Naive B cell (primary cell): ENCODE data around the gene TMEM184B. TPM values are rescaled to one million over a fixed set of nuclear protein-coding genes. Genes with fewer than 3 reads are reported as not detected.
A peak's percentile ranks its signal among the peaks of the same experiment; 100 is the strongest.
"Not testable (repeated sequence)": the region's sequence is repeated elsewhere in the genome, so short reads cannot be mapped to it uniquely, and the experiment has no call there.

Experiments used
- ATAC-seq, 2 donors: fragments of 150-1000 bp; cut with Tn5 transposase; 2 replicates each; pipeline ENCODE4 v1.10.0; 2021; ENCODE audit warnings: low read depth in 2 of 2, mild to moderate bottlenecking in 2 of 2, moderate library complexity in 2 of 2
- DNase-seq: peaks from one replicate; pipeline ENCODE4 v3.0.0; 2022
- H3K27ac Mint-ChIP-seq, 6 donors: one replicate each; pipeline ENCODE4 v1.8.0; 2020 to 2022; ENCODE audit warnings: mild to moderate bottlenecking in 6 of 6, mixed read lengths in 6 of 6, moderate library complexity in 5 of 6, inconsistent platforms in 2 of 6
- H3K27me3 Mint-ChIP-seq, 3 donors: one replicate each; pipeline ENCODE4 v1.8.0; 2021 to 2022; ENCODE audit warnings: mixed read lengths in 3 of 3, mild to moderate bottlenecking in 1 of 3
- H3K36me3 Mint-ChIP-seq, 2 donors: one replicate each; pipeline ENCODE4 v1.8.0; 2020 to 2022; ENCODE audit warnings: mixed read lengths in 2 of 2, inconsistent platforms in 1 of 2, mild to moderate bottlenecking in 1 of 2
- H3K4me1 Mint-ChIP-seq, 3 donors: one replicate each; pipeline ENCODE4 v1.8.0; 2020 to 2022; ENCODE audit warnings: mixed read lengths in 3 of 3, inconsistent platforms in 1 of 3, mild to moderate bottlenecking in 1 of 3, moderate library complexity in 1 of 3
- H3K4me3 Mint-ChIP-seq, 8 donors: one replicate each; pipeline ENCODE4 v1.8.0; 2020 to 2022; ENCODE audit warnings: mild to moderate bottlenecking in 8 of 8, mixed read lengths in 8 of 8, moderate library complexity in 8 of 8, inconsistent platforms in 2 of 8
- H3K9me3 Mint-ChIP-seq, 7 donors: one replicate each; pipeline ENCODE4 v1.8.0; 2020 to 2022; ENCODE audit warnings: mixed read lengths in 7 of 7, mild to moderate bottlenecking in 5 of 7, inconsistent platforms in 2 of 7, moderate library complexity in 1 of 7
- polyA plus RNA-seq, 6 donors: library from polyadenylated mRNA; unstranded; fragments of 300-500 nt; fragmentation: Illumina TruSeq; gene quantifications; one replicate each; pipeline ENCODE4 v1.2.3, GENCODE V29; 2021; ENCODE audit warnings: low read depth in 6 of 6

TMEM184B gene
- polyA plus RNA-seq, 6 donors from 2014 or later: 1.8 to 5.9 (median 4.1) TPM; not detected in 1

GRCh38 chr22:38190581-38190980 is 82.2 kb downstream of the TMEM184B start:
- ATAC-seq (no peak), DNase-seq (no peak)
- H3K36me3 Mint-ChIP-seq: no peaks in the 10 kb centered on the region

DNA sequence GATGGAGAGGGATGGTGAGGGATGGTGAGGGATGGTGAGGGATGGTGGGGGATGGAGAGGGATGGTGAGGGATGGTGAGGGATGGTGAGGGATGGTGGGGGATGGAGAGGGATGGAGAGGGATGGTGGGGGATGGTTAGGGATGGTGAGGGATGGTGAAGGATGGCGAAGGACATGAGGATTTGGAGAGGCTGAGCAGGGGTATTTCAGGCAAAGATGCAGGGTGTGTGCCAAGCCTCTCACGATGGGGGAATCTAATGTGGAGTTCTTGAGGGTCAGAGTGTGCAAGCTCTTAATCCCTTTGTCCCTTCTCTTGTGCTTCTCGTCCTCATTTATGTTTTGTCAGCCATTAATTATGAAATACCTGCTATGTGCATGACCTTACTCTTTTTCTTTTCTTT is 83.7 kb downstream of the TMEM184B start:
- H3K27ac Mint-ChIP-seq: peak overlapping the region in 1 of 6 donors; percentile 33
- ATAC-seq: no peak
- H3K9me3 Mint-ChIP-seq: no peaks in the 10 kb centered on the region
- no peak for DNase-seq
- H3K36me3 Mint-ChIP-seq: no peaks in the 10 kb centered on the region
- peaks cover 0 to 3% (median 0%) of the 10 kb centered on the region in 3 donors for H3K4me1 Mint-ChIP-seq
- H3K27me3 Mint-ChIP-seq: peaks cover 15 to 59% (median 55%) of the 10 kb centered on the region in 3 donors
- no peak overlapping the region for H3K4me3 Mint-ChIP-seq

More at GRCh38 chr22:38190581-38190980, 82.2 kb downstream of the TMEM184B start:
- Mint-ChIP-seq H3K4me1 (peaks cover 0 to 7% (median 0%) of the 10 kb centered on the region in 3 donors), H3K27ac (no peak overlapping the region), H3K27me3 (peaks cover 15 to 65% (median 63%) of the 10 kb centered on the region in 3 donors), H3K9me3 (no peaks in the 10 kb centered on the region), H3K4me3 (no peak overlapping the region)

DNA sequence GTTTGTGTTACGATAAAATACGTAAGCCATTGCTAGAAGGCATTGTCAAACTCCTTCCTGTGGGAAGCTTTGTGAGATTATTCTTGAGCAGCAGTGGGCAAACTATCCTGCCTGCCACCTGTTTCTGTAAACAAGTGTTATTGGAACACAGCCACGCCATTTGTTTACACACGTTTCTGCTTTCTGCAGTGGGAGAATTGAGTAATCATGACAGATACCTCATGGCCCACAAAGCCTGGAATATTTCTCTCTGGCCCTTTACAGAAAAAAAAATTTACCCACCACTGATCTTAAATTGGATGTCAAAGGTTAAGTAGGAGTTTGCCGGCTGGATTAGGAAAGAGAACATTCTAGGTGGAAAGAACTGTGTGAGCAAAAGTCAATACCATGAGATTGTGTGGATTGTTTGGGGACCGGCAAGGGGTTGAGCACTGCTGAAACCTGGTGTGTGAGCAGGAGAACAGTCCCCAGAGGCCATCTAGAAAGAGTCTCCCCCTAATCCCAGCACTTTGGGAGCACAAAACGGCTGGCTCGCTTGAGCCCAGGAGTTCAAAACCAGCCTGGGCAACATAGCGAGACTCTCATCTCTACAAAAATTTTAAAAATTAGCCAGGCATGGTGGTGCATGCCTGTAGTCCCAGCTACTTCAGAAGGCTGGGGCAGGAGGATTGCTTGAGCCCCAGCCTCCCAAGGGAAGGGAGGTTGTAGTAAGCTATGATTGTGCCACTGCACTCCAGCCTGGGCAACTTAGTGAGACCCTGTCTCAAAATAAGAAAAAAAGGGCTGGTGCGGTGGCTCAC is 85.2 kb downstream of the TMEM184B start:
- no peak overlapping the region for H3K4me3 Mint-ChIP-seq
- no peaks in the 10 kb centered on the region for H3K36me3 Mint-ChIP-seq
- ATAC-seq (no peak), DNase-seq (no peak)
- no peaks in the 10 kb centered on the region for H3K9me3 Mint-ChIP-seq
- H3K27me3 Mint-ChIP-seq: peaks cover 15 to 47% (median 42%) of the 10 kb centered on the region in 3 donors
- peaks cover 0 to 3% (median 0%) of the 10 kb centered on the region in 3 donors for H3K4me1 Mint-ChIP-seq
- peak overlapping the region in 1 of 6 donors; percentile 34 for H3K27ac Mint-ChIP-seq

DNA sequence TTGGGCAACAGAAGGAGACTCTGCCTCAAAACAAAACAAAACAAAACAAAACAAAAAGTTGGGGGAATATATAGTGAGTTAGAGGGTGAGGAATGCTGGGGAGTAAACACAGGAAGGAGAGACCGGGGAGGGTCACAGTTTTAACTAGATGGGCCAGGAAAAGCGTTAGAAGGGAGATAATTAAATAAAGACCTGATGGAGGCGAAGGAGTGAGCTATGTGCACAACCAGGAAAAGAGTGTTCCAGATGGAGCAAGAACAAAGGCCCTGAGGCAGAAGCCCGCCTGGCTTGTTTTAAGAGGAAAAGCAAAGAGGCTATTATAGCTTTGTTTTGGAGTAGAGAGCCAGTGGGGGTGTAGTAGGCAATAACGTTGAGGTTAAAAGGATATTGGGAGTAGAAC is 86.4 kb downstream of the TMEM184B start:
- ATAC-seq (no peak), DNase-seq (no peak)
- Mint-ChIP-seq H3K27me3 (peaks cover 8 to 35% (median 30%) of the 10 kb centered on the region in 3 donors), H3K9me3 (no peaks in the 10 kb centered on the region), H3K36me3 (no peaks in the 10 kb centered on the region), H3K4me1 (peaks cover 7 to 9% (median 8%) of the 10 kb centered on the region in 3 donors), H3K4me3 (no peak overlapping the region), H3K27ac (no peak overlapping the region)

DNA sequence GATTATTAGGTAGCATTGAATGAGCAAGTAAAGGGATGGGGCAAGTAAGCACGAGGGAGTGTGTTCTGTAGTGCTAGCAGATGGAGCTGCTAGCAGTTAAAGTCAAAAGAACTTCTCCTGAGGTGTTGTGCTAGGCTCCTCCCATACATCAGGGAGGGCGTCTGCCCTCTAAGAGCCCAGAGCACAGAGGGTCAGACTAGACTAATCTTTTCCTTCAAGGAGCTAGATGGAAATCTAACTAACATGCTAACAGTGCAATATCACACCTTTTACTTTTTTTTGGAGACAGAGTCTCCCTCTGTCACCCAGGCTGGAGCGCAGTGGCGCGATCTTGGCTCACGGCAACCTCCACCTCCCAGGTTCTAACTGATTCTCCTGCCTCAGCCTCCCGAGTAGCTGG is 88.0 kb downstream of the TMEM184B start:
- no peak for ATAC-seq
- Mint-ChIP-seq H3K4me3 (peak overlapping the region in 1 of 8 donors; percentile 66), H3K27me3 (peaks cover 8 to 30% (median 28%) of the 10 kb centered on the region in 3 donors), H3K36me3 (no peaks in the 10 kb centered on the region), H3K27ac (no peak overlapping the region), H3K4me1 (peaks cover 24 to 26% (median 25%) of the 10 kb centered on the region in 3 donors), H3K9me3 (no peaks in the 10 kb centered on the region)
- no peak for DNase-seq

- Mint-ChIP-seq H3K36me3 (no peaks in the 10 kb centered on the region), H3K4me1 (peaks cover 30 to 39% (median 31%) of the 10 kb centered on the region in 3 donors)
- DNase-seq: peak; percentile 98
These were observed 91.2 kb downstream of the TMEM184B start, which contains the start of gene PLA2G6 for GRCh38 chr22:38181453-38182200. PLA2G6 (minus strand) TSS chr22:38181830; CDS start chr22:38169426, 12,404 bp downstream.

DNA sequence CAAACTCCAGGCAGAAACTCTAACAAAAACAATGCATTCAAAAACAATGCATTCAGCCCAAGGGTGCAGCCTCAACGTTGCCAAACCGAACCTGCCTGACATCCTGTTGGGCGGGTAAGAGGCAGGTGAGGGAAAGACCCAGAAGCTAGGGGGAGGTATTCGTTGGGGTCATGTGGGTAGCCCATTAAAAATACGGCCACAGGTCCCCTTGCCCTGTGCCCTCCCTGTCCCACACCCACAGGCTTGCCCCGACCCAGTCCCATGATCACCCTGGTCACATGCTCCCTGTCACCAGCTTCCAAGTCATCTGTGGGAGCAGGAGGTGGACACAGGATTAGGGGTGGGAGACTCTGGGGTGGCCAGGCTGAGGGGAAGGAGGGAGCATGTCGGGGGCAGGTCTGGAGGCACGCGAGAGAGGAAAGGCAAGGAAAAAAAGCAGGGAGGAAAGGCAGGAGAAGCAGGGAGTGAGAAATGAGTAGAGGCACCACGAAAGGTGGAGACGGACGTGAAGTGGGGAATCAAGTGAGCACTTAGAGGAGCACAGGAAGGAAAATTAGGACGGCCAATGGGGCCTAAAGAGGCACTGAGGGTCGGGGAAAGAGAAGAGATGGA is 91.9 kb downstream of the TMEM184B start:
- DNase-seq (no peak), ATAC-seq (peak in 1 of 2 donors; percentile 15)
- Mint-ChIP-seq H3K4me3 (peak overlapping the region; percentile 84 to 97 (median 94)), H3K36me3 (no peaks in the 10 kb centered on the region), H3K9me3 (no peaks in the 10 kb centered on the region), H3K4me1 (peaks cover 31 to 46% (median 37%) of the 10 kb centered on the region in 3 donors), H3K27ac (peak overlapping the region; percentile 84 to 95 (median 88)), H3K27me3 (peaks cover 0 to 7% (median 0%) of the 10 kb centered on the region in 3 donors)

More at GRCh38 chr22:38181453-38182200, 91.2 kb downstream of the TMEM184B start, which contains the start of gene PLA2G6:
- peak within 1 kb of the TSS; percentile 84 to 97 (median 94) for H3K4me3 Mint-ChIP-seq
- H3K27me3 Mint-ChIP-seq: peaks cover 5 to 14% (median 7%) of the 10 kb centered on the region in 3 donors
- peak; percentile 93 to 95 for ATAC-seq
- peak within 1 kb of the TSS; percentile 84 to 95 (median 88) for H3K27ac Mint-ChIP-seq
- no peaks in the 10 kb centered on the region for H3K9me3 Mint-ChIP-seq

DNA sequence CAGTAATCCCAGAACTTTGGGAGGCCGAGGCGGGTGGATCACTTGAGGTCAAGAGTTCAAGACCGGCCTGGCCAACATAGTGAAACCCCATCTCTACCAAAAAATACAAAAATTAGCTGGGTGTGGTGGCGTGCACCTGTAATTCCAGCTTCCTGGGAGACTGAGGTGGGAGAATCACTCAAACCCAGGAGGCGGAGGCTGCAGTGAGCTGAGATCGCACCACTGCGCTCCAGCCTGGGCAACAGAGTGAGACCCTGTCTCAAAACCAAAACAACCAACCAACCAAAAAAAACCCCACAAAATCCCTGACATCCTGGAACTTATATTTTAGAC is 94.2 kb downstream of the TMEM184B start:
- H3K27me3 Mint-ChIP-seq, DNase-seq, H3K27ac Mint-ChIP-seq, ATAC-seq, H3K9me3 Mint-ChIP-seq, H3K36me3 Mint-ChIP-seq: not testable (repeated sequence)
- Mint-ChIP-seq H3K4me3 (peak overlapping the region in 1 of 8 donors; percentile 95), H3K4me1 (peaks cover 42 to 48% (median 44%) of the 10 kb centered on the region in 3 donors)

DNA sequence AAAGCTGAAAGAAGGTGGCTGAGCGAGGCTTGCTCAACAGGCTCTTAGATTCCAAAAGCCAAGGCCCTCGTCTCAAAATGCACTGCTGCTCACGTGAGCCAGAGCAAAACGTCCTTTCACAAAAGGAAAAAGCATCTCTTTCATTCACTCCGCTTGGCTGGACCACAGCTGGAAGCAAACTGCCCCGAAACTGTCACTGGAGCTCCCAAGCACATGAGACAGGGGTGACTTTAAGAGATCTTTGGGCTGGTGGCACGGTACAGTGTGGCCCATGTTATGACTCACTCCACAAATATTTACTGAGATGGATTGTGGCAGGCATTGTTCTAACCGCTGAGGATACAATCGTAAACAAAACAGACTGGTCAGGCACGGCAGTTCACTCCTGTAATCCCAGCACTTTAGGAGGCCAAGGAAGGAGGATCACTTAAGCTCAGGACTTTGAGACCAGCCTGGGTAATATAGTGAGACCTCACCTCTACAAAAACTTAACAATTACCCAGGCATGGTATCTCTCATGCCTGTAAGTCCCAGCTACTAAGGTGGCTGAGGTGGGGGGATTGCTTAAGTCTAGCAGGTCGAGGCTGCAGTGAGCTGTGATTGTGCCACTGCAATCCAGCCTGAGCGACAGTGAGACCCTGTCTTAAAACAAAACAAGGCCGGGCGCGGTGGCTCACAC is 94.7 kb downstream of the TMEM184B start:
- Mint-ChIP-seq H3K4me3 (peak overlapping the region in 1 of 8 donors; percentile 44), H3K4me1 (peaks cover 42 to 51% (median 46%) of the 10 kb centered on the region in 3 donors), H3K9me3 (no peaks in the 10 kb centered on the region), H3K27me3 (no peaks in the 10 kb centered on the region), H3K27ac (no peak overlapping the region), H3K36me3 (no peaks in the 10 kb centered on the region)
- DNase-seq (no peak), ATAC-seq (no peak)

- H3K9me3 Mint-ChIP-seq, H3K36me3 Mint-ChIP-seq, DNase-seq, H3K27me3 Mint-ChIP-seq, H3K27ac Mint-ChIP-seq, ATAC-seq: not testable (repeated sequence)
- peaks cover 42 to 52% (median 50%) of the 10 kb centered on the region in 3 donors for H3K4me1 Mint-ChIP-seq
- H3K4me3 Mint-ChIP-seq: peak overlapping the region in 1 of 8 donors; percentile 44
These were observed 95.3 kb downstream of the TMEM184B start for GRCh38 chr22:38177571-38177925.

DNA sequence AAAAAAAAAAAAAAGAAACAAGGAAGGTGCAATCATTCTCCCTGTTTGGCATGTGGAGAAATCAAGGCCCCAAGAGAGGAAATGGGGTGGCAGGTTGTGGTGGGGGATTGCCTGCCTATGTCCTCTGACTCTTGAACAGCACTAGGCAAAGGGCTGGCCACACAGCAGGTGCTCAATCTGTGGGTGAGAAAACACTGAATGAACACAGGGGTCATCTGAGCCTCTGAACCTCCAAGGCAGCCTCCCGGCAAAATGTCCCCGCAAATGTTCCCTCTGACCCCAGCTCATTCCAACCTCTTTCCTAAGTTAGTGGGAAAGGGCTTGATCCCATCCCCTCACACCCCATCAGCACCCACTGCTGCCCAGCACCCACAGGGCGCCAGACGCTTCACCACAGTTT is 95.8 kb downstream of the TMEM184B start:
- H3K4me3 Mint-ChIP-seq: no peak overlapping the region
- no peak for ATAC-seq
- no peaks in the 10 kb centered on the region for H3K27me3 Mint-ChIP-seq
- no peaks in the 10 kb centered on the region for H3K36me3 Mint-ChIP-seq
- H3K9me3 Mint-ChIP-seq: no peaks in the 10 kb centered on the region
- H3K27ac Mint-ChIP-seq: peak overlapping the region in 2 of 6 donors; percentile 54 to 67
- peaks cover 41 to 50% (median 49%) of the 10 kb centered on the region in 3 donors for H3K4me1 Mint-ChIP-seq
- DNase-seq: no peak

DNA sequence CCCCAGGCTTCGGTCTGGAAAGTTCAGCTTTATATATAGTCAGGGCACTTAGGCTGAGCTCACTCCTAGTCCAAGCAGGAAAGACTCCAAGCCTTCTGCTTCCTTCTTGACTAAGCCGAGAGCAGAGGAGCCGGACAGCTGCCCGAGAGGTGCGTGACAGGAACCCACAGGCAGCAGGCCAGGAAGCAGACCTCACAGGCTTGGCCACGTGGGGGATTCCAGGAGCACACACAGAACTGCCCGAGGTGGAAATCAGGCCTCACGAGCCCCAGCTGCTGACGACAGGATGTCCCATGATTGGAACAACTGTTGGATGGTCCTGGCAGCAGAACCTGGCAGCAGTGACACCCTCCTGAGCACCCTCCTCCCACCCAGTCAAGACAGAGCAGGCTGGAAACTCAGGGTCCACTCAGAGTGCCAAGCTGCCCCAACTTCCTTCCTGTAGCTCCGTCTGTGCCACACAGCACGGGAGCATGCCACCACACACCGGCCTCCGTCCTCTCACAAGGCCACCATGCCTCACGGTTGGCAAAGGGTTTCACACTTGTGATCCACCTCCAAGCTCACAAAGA is 96.6 kb downstream of the TMEM184B start:
- Mint-ChIP-seq H3K27ac (peak overlapping the region in 1 of 6 donors; percentile 67), H3K36me3 (no peaks in the 10 kb centered on the region), H3K4me3 (peak overlapping the region in 4 of 8 donors; percentile 10 to 57 (median 22)), H3K9me3 (no peaks in the 10 kb centered on the region), H3K27me3 (no peaks in the 10 kb centered on the region), H3K4me1 (peaks cover 33 to 46% (median 41%) of the 10 kb centered on the region in 3 donors)
- DNase-seq (no peak), ATAC-seq (peak in 1 of 2 donors; percentile 38)
